ENCODE data around the gene UPP2.

UPP2 gene

GRCh38 chr2:158120102-158120501 is 18.4 kb downstream of the UPP2 start:
- DNase-seq = no peak
- Histone ChIP-seq H3K27me3 (replicated peaks) (no peaks in the 10 kb centered on the region), H3K27ac (no peak overlapping the region), H3K4me3 (ENCODE audit: low read depth, low read length) (no peak overlapping the region), H3K36me3 (replicated peaks) (no peaks in the 10 kb centered on the region)
- in situ Hi-C loops (cut with HindIII; ENCODE audit: low pct_ligation_motif_present, low sequenced_read_pairs) = no loop called here
- TF ChIP-seq, protein P1, sequence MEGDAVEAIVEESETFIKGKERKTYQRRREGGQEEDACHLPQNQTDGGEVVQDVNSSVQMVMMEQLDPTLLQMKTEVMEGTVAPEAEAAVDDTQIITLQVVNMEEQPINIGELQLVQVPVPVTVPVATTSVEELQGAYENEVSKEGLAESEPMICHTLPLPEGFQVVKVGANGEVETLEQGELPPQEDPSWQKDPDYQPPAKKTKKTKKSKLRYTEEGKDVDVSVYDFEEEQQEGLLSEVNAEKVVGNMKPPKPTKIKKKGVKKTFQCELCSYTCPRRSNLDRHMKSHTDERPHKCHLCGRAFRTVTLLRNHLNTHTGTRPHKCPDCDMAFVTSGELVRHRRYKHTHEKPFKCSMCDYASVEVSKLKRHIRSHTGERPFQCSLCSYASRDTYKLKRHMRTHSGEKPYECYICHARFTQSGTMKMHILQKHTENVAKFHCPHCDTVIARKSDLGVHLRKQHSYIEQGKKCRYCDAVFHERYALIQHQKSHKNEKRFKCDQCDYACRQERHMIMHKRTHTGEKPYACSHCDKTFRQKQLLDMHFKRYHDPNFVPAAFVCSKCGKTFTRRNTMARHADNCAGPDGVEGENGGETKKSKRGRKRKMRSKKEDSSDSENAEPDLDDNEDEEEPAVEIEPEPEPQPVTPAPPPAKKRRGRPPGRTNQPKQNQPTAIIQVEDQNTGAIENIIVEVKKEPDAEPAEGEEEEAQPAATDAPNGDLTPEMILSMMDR (IDR thresholded peaks at IDR 0.05; ENCODE audit: low read depth, low read length, missing control alignments) = no peak

DNA sequence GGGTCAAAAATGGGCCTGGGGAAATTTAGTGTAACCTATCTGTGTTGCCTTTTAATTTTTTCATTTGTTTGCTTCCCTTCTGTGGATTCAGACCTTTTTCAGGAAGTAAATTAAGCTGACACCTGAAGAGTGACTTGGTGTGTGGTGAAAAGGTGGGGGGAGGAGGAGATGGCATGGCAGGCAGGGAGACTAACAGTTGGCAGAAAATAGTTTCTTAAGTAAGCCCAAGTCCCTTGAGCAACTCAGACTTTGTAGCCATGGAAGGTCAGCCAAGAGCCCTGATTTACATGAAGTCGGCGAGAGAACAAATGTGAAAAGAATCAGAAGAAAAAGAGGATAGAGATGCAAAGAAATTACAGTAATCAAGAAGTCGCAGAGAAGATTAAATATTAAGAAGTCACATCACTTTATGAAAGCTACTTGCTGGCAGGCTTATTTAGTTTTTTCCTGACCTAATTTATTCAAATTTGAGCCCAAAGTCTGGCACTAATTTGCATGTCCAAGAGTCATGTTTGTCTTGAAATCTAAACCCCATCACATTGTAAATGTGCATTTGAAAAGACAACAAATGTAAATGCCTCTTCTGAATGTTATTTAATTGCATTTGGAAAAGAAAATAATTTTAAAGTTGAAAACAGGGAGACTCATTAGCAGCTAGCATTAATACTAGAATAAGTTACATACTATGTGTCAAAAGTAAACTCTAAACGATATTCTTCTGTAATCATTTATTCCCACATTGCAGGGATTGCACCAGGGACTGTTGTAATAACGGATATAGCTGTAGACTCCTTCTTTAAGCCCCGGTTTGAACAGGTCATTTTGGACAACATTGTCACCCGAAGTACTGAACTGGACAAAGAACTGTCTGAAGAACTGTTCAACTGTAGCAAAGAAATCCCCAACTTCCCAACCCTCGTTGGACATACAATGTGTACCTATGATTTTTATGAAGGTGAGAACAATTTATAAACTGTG is 19.3 kb downstream of the UPP2 start:
- in situ Hi-C loops (cut with HindIII; ENCODE audit: low pct_ligation_motif_present, low sequenced_read_pairs) = no loop called here
- Histone ChIP-seq H3K4me3 (ENCODE audit: low read depth, low read length) (no peak overlapping the region), H3K27me3 (replicated peaks) (no peaks in the 10 kb centered on the region), H3K27ac (no peak overlapping the region), H3K36me3 (replicated peaks) (no peaks in the 10 kb centered on the region)
- no peak for DNase-seq
- TF ChIP-seq, protein P1 (IDR thresholded peaks at IDR 0.05; ENCODE audit: low read depth, low read length, missing control alignments) = no peak

- TF ChIP-seq, protein P1 (IDR thresholded peaks at IDR 0.05; ENCODE audit: low read depth, low read length, missing control alignments) = no peak
- H3K36me3 ChIP-seq (replicated peaks) = no peaks in the 10 kb centered on the region
- no peaks in the 10 kb centered on the region for H3K27me3 ChIP-seq (replicated peaks)
- H3K4me3 ChIP-seq (ENCODE audit: low read depth, low read length) = no peak overlapping the region
- in situ Hi-C loops (cut with HindIII; ENCODE audit: low pct_ligation_motif_present, low sequenced_read_pairs) = no loop called here
- H3K27ac ChIP-seq = no peak overlapping the region
- no peak for DNase-seq
Observed at GRCh38 chr2:158124896-158125295, 23.2 kb downstream of the UPP2 start.

- no peak overlapping the region for H3K27ac ChIP-seq
- no peaks in the 10 kb centered on the region for H3K27me3 ChIP-seq (replicated peaks)
- H3K4me3 ChIP-seq (ENCODE audit: low read depth, low read length) = no peak overlapping the region
- H3K36me3 ChIP-seq (replicated peaks) = no peaks in the 10 kb centered on the region
- no peak for DNase-seq
- in situ Hi-C loops (cut with HindIII; ENCODE audit: low pct_ligation_motif_present, low sequenced_read_pairs) = no loop called here
- TF ChIP-seq, protein P1 (IDR thresholded peaks at IDR 0.05; ENCODE audit: low read depth, low read length, missing control alignments) = no peak
Observed at GRCh38 chr2:158125756-158126498, 24.3 kb downstream of the UPP2 start.

DNA sequence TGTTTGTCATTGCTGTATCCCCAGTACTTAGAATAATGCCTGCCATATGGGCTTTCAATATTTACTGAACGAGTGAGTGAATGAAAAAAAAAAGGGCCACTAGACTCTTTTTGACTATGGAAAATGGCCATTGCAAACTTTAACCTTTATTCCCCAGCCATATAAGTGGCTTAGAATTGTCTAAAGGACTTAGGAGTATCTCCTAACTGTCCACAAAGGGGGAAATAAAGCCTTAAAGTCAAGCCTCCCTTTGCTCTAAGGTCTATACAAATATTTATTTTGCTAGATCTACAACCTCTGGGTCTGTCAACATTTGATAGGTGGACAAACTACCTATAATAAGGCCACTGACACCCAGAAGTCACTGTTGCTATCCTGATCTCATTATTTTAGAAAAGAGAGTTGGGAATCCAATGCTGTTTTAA is 25.7 kb downstream of the UPP2 start:
- Histone ChIP-seq H3K27me3 (replicated peaks) (no peaks in the 10 kb centered on the region), H3K36me3 (replicated peaks) (no peaks in the 10 kb centered on the region), H3K27ac (no peak overlapping the region), H3K4me3 (ENCODE audit: low read depth, low read length) (no peak overlapping the region)
- TF ChIP-seq, protein P1 (IDR thresholded peaks at IDR 0.05; ENCODE audit: low read depth, low read length, missing control alignments) = no peak
- DNase-seq = no peak
- in situ Hi-C loops (cut with HindIII; ENCODE audit: low pct_ligation_motif_present, low sequenced_read_pairs) = no loop called here
